ENCODE data around the gene PRSS56.
"Not testable (repeated sequence)": the region's sequence is repeated elsewhere in the genome, so short reads cannot be mapped to it uniquely, and the experiment has no call there.

Gene PRSS56

GRCh38 chr2:232526372-232526941, 6.3 kb downstream of the PRSS56 start:
- no peak for DNase-seq

- no peak for DNase-seq
Observed at GRCh38 chr2:232527905-232528470, 7.8 kb downstream of the PRSS56 start.

GRCh38 chr2:232528746-232529460, 8.7 kb downstream of the PRSS56 start:
- no peak for DNase-seq

- DNase-seq = no peak
Observed at GRCh38 chr2:232529806-232530547, 9.8 kb downstream of the PRSS56 start.

- DNase-seq = no peak
Observed at GRCh38 chr2:232530626-232531260, 10.6 kb downstream of the PRSS56 start.

GRCh38 chr2:232532419-232532818, 12.2 kb downstream of the PRSS56 start:
- no peak for DNase-seq

GRCh38 chr2:232532821-232533220, 12.6 kb downstream of the PRSS56 start:
- not testable (repeated sequence) for DNase-seq

- DNase-seq = no peak
Observed at GRCh38 chr2:232533944-232534710, 13.9 kb downstream of the PRSS56 start.

- DNase-seq = no peak
Observed at GRCh38 chr2:232534940-232535651, 14.9 kb downstream of the PRSS56 start.

- DNase-seq = no peak
Observed at GRCh38 chr2:232535761-232536530, 15.8 kb downstream of the PRSS56 start.

GRCh38 chr2:232537079-232537478, 16.9 kb downstream of the PRSS56 start:
- DNase-seq = no peak

- no peak for DNase-seq
Observed at GRCh38 chr2:232537499-232537898, 17.3 kb downstream of the PRSS56 start.

GRCh38 chr2:232538671-232539070, 18.5 kb downstream of the PRSS56 start:
- no peak for DNase-seq

GRCh38 chr2:232539298-232540231, 19.4 kb downstream of the PRSS56 start, which contains the start of gene CHRNG:
Gene CHRNG, plus strand, starts transcription at chr2:232539692. Its CDS starts 56 bp downstream, at chr2:232539748.
- no peak for DNase-seq

GRCh38 chr2:232540441-232541041, 20.4 kb downstream of the PRSS56 start:
- no peak for DNase-seq

GRCh38 chr2:232541195-232541960, 21.2 kb downstream of the PRSS56 start:
- no peak for DNase-seq

- DNase-seq = no peak
Observed at GRCh38 chr2:232541961-232542714, 21.9 kb downstream of the PRSS56 start.

All from fibroblast of skin of scalp (primary cell).